H1 (cell line): ENCODE results near the gene MACROD2. TPM values are rescaled to one million over a fixed set of nuclear protein-coding genes. Genes with fewer than 3 reads are reported as not detected.

Source experiments
- CTCF ChIA-PET: fragments of 300-600 bp; sonication (Branson Sonifier 250); formaldehyde crosslinking; loops from one replicate; lab custom pipeline; 2021; ENCODE audit not compliant: partially characterized antibody; lab: Charles Lee
- POLR2A ChIA-PET: fragments of 300-600 bp; sonication (Branson Sonifier 250); formaldehyde crosslinking; loops from one replicate; lab custom pipeline; 2021; ENCODE audit warnings: inconsistent platforms; ENCODE audit not compliant: partially characterized antibody; lab: Charles Lee
- DNase-seq, 2 experiments: peaks; one replicate each; pipeline versions ENCODE4 v3.0.0 to v3.0.0-alpha.2; 2010 to 2022; ENCODE audit warnings: low spot score in 2 of 2, low read depth in 1 of 2, mixed read lengths in 1 of 2
- FAIRE-seq: peaks from 2 replicates; lab custom pipeline; 2011; peaks lifted over from hg19 to GRCh38; lab: Jason Lieb, UNC
- H2AFZ ChIP-seq: 2 replicates; pipeline ENCODE4 v1.8.1; 2012; ENCODE audit warnings: low read length, inconsistent platforms
- H2AK5ac ChIP-seq: 2 replicates; pipeline ENCODE4 v1.6.1; 2013; ENCODE audit warnings: low read depth, low read length
- H2BK120ac ChIP-seq: replicated peaks from 2 replicates; pipeline ENCODE3; 2013; ENCODE audit warnings: low read depth, low read length, inconsistent platforms
- H2BK12ac ChIP-seq: 2 replicates; pipeline ENCODE4 v1.6.1; 2013; ENCODE audit warnings: low read depth, low read length
- H2BK15ac ChIP-seq: 2 replicates; pipeline ENCODE4 v1.6.1; 2013; ENCODE audit warnings: low read length
- H2BK20ac ChIP-seq: 2 replicates; pipeline ENCODE4 v1.6.1; 2013; ENCODE audit warnings: low read length
- H2BK5ac ChIP-seq: 2 replicates; pipeline ENCODE4 v1.6.1; 2013; ENCODE audit warnings: low read depth, low read length
- H3K14ac ChIP-seq: 2 replicates; pipeline ENCODE4 v1.6.1; 2013; ENCODE audit warnings: inconsistent platforms; ENCODE audit not compliant: insufficient read length
- H3K18ac ChIP-seq: 2 replicates; pipeline ENCODE4 v1.6.1; 2013; ENCODE audit warnings: low read length; ENCODE audit errors: extremely low read depth
- H3K23ac ChIP-seq: 2 replicates; pipeline ENCODE4 v1.6.1; 2013; ENCODE audit warnings: inconsistent platforms; ENCODE audit not compliant: insufficient read length
- H3K23me2 ChIP-seq: 2 replicates; pipeline ENCODE4 v1.6.1; 2013; ENCODE audit warnings: low read depth, low read length
- H3K27ac ChIP-seq: 2 replicates; pipeline ENCODE4 v1.6.1; 2011; ENCODE audit warnings: low read depth, low read length, inconsistent platforms
- H3K27me3 ChIP-seq, 4 experiments: replicated peaks in 1 of 4; 1 replicate in 1 of 4; 2 replicates in 3 of 4; pipeline versions ENCODE4 v1.6.1 to v1.8.1; 2011 to 2013; ENCODE audit warnings: low read length in 3 of 4, mild to moderate bottlenecking in 3 of 4, inconsistent platforms in 2 of 4, mixed read lengths in 2 of 4, moderate library complexity in 1 of 4; ENCODE audit not compliant: control insufficient read depth in 3 of 4, insufficient read depth in 3 of 4; ENCODE audit errors: extremely low read depth in 1 of 4
- H3K36me3 ChIP-seq, 4 experiments: 2 replicates each; pipeline versions ENCODE4 v1.6.1 to v1.8.1; 2011 to 2013; ENCODE audit warnings: mild to moderate bottlenecking in 4 of 4, low read length in 3 of 4, moderate library complexity in 2 of 4, control low read depth in 1 of 4, inconsistent platforms in 1 of 4; ENCODE audit not compliant: insufficient read depth in 4 of 4, control insufficient read depth in 2 of 4
- H3K4ac ChIP-seq: replicated peaks from 2 replicates; pipeline ENCODE3; 2013; ENCODE audit warnings: low read length, low read depth, mixed read lengths, inconsistent platforms; ENCODE audit not compliant: insufficient read length
- H3K4me1 ChIP-seq, 4 experiments: replicated peaks in 1 of 4; 1 replicate in 1 of 4; 2 replicates in 3 of 4; pipeline versions ENCODE4 v1.6.1 to v1.8.1; 2011 to 2013; ENCODE audit warnings: low read length in 3 of 4, inconsistent platforms in 2 of 4, mixed read lengths in 1 of 4; ENCODE audit not compliant: insufficient read depth in 4 of 4, control insufficient read depth in 3 of 4
- H3K4me2 ChIP-seq, 2 experiments: 2 replicates each; pipeline versions ENCODE4 v1.6.1 to v1.8.1; 2011 to 2013; ENCODE audit warnings: low read depth in 2 of 2, low read length in 2 of 2, control low read depth in 1 of 2, inconsistent platforms in 1 of 2, mild to moderate bottlenecking in 1 of 2; ENCODE audit not compliant: insufficient read depth in 1 of 2
- H3K4me3 ChIP-seq, 4 experiments: fragments of 200-600, 300-600 bp in 1 of 4; sonication (generic), shearing (Covaris generic), sonication (Bioruptor Twin) in 1 of 4; 2 replicates each; pipeline versions ENCODE4 v1.5.1 to v1.8.1; 2011 to 2016; ENCODE audit warnings: low read length in 4 of 4, low read depth in 3 of 4, control low read depth in 2 of 4, inconsistent platforms in 2 of 4, mild to moderate bottlenecking in 2 of 4, mixed read lengths in 1 of 4, moderate library complexity in 1 of 4; ENCODE audit not compliant: insufficient read depth in 2 of 4; ENCODE audit errors: extremely low read depth in 1 of 4
- H3K56ac ChIP-seq: replicated peaks from 2 replicates; pipeline ENCODE3; 2013; ENCODE audit warnings: low read depth, mild to moderate bottlenecking, mixed read lengths, low read length, inconsistent platforms; ENCODE audit not compliant: insufficient read length
- H3K79me1 ChIP-seq: 2 replicates; pipeline ENCODE4 v1.6.1; 2013; ENCODE audit warnings: low read depth, low read length, control low read depth
- H3K79me2 ChIP-seq, 2 experiments: 2 replicates each; pipeline versions ENCODE4 v1.6.1 to v1.8.1; 2012 to 2013; ENCODE audit warnings: low read length in 2 of 2, mild to moderate bottlenecking in 2 of 2, inconsistent platforms in 1 of 2; ENCODE audit not compliant: insufficient read depth in 2 of 2, control insufficient read depth in 1 of 2
- H3K9ac ChIP-seq, 4 experiments: replicated peaks in 1 of 4; 1 replicate in 1 of 4; 2 replicates in 3 of 4; pipeline versions ENCODE4 v1.6.1 to v1.8.1; 2011 to 2013; ENCODE audit warnings: low read depth in 3 of 4, low read length in 3 of 4, control low read depth in 2 of 4, mild to moderate bottlenecking in 2 of 4, moderate library complexity in 2 of 4, inconsistent platforms in 1 of 4; ENCODE audit errors: extremely low read depth in 1 of 4
- H3K9me3 ChIP-seq, 2 experiments: 2 replicates each; pipeline versions ENCODE4 v1.6.1 to v1.8.1; 2012 to 2013; ENCODE audit warnings: mild to moderate bottlenecking in 2 of 2, moderate library complexity in 2 of 2, control low read depth in 1 of 2, inconsistent platforms in 1 of 2, low read depth in 1 of 2, low read length in 1 of 2, mixed read lengths in 1 of 2; ENCODE audit not compliant: insufficient read depth in 2 of 2
- H4K20me1 ChIP-seq, 2 experiments: replicated peaks in 1 of 2; 2 replicates each; pipeline versions ENCODE3 to v1.8.1; 2011 to 2013; ENCODE audit warnings: inconsistent platforms in 2 of 2, low read length in 2 of 2, mild to moderate bottlenecking in 1 of 2; ENCODE audit not compliant: insufficient read depth in 2 of 2, control insufficient read depth in 1 of 2
- H4K5ac ChIP-seq: 2 replicates; pipeline ENCODE4 v1.6.1; 2013; ENCODE audit warnings: low read length, low read depth, mixed read lengths, inconsistent platforms; ENCODE audit not compliant: insufficient read length
- H4K8ac ChIP-seq: 2 replicates; pipeline ENCODE4 v1.8.0; 2013; ENCODE audit warnings: mild to moderate bottlenecking, moderate library complexity, low read length, inconsistent platforms; ENCODE audit not compliant: insufficient read depth; ENCODE audit errors: extremely low read depth
- H4K91ac ChIP-seq: replicated peaks from 2 replicates; pipeline ENCODE3; 2013; ENCODE audit warnings: low read length, mixed read lengths, inconsistent platforms; ENCODE audit not compliant: insufficient read length
- CEBPB ChIP-seq: IDR thresholded peaks from 2 replicates; pipeline ENCODE4 v1.6.1; 2012; ENCODE audit warnings: low read depth, low read length
- EP300 ChIP-seq, 2 experiments: IDR thresholded peaks; 1 replicate in 1 of 2; 2 replicates in 1 of 2; pipeline ENCODE4 v1.6.1; 2011 to 2012; ENCODE audit warnings: low read depth in 2 of 2, low read length in 2 of 2, mild to moderate bottlenecking in 2 of 2, borderline replicate concordance in 1 of 2, inconsistent platforms in 1 of 2, moderate library complexity in 1 of 2
- KDM1A ChIP-seq: fragments of 200-600, 300-600 bp; sonication (generic); IDR thresholded peaks from 2 replicates; pipeline ENCODE4 v1.7.1; 2016; ENCODE audit warnings: mild to moderate bottlenecking, low read length, borderline replicate concordance
- PHF8 ChIP-seq: fragments of 200-600 bp; sonication (generic); conservative IDR thresholded peaks from 2 replicates; pipeline ENCODE4 v1.7.1; 2012; ENCODE audit warnings: low read depth, mild to moderate bottlenecking, inconsistent platforms, low read length, moderate library complexity
- POU5F1 ChIP-seq: IDR thresholded peaks from 2 replicates; pipeline ENCODE4 v1.6.1; 2011; ENCODE audit warnings: low read depth, mild to moderate bottlenecking, low read length, moderate library complexity
- RXRA ChIP-seq: IDR thresholded peaks from 2 replicates; pipeline ENCODE4 v1.6.1; 2011; ENCODE audit warnings: low read depth, mild to moderate bottlenecking, low read length, moderate library complexity; ENCODE audit not compliant: insufficient read depth
- SIN3A ChIP-seq, 2 experiments: IDR thresholded peaks in 1 of 2; conservative IDR thresholded peaks in 1 of 2; 2 replicates each; pipeline ENCODE4 v1.6.1; 2011 to 2012; ENCODE audit warnings: low read length in 2 of 2, improper control_type of control experiment in 1 of 2, low read depth in 1 of 2, mild to moderate bottlenecking in 1 of 2
- SP2 ChIP-seq: IDR thresholded peaks from 2 replicates; pipeline ENCODE4 v1.6.1; 2012; ENCODE audit warnings: mild to moderate bottlenecking, low read length, inconsistent platforms
- TEAD4 ChIP-seq: IDR thresholded peaks from 2 replicates; pipeline ENCODE4 v1.6.1; 2012; ENCODE audit warnings: low read depth, low read length, inconsistent platforms, mixed read lengths
- whole genome bisulfite sequencing, 2 experiments: shearing (Covaris generic) in 1 of 2; methylation state at CpG; one replicate each; pipeline versions ENCODE4 v1.1.6 to v1.1.7; 2013 to 2015; ENCODE audit warnings: low lambda C conversion rate in 2 of 2, mixed read lengths in 2 of 2, inconsistent platforms in 1 of 2, low coverage in 1 of 2, missing lambda C conversion rate in 1 of 2; ENCODE audit not compliant: insufficient replicate concordance in 2 of 2, insufficient coverage in 1 of 2, insufficient read length in 1 of 2; ENCODE audit errors: extremely low coverage in 1 of 2, missing lambda C conversion rate in 1 of 2; 5-methylcytosine and 5-hydroxymethylcytosine counted together
- polyA plus RNA-seq, 7 experiments: library from polyadenylated mRNA; depleted of rRNA in 3 of 7; stranded (reverse) in 5 of 7; unstranded in 2 of 7; fragments of >200 nt in 5 of 7; fragments of 200-250 nt in 2 of 7; gene quantifications; 1 replicate in 5 of 7; 2 replicates in 1 of 7; 4 replicates in 1 of 7; pipeline versions ENCODE4 v1.2.1 to v1.2.3, GENCODE V29; 2011 to 2013; ENCODE audit warnings: missing spikeins in 2 of 7, mixed read lengths in 2 of 7
- total RNA-seq: library from RNA; stranded (reverse); fragmentation: NEBNext Ultra II Directional; extraction: Animal tissue kit (Norgen Biotek cat#: 25700); gene quantifications from 2 replicates; pipeline ENCODE4 v1.2.1, GENCODE V29; 2021

Gene MACROD2
- total and polyA plus RNA-seq, 2 of the 8 experiments (the other 6 are each of a cell fraction or from before 2014, with no cell fraction given): 0.70 to 3.9 TPM

DNA sequence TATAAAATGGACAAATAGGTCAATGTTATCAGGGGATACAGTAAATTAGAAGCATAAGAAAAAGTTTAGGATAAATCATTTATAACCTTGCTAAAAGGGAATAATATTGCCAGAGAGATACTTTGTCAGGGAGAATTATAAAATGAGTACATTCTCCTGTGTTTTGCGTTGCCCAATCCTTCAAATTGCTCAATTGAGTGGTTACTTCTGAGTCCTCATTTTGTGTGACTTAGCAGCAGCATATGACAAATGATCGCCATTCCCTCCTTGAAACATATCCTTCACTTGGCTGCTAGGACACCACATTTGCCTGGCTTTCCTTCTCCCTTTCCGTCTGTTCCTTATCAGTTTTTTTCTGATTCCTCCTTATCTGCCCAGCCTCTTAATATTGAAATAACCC is 448.8 kb downstream of the MACROD2 start:
- Histone ChIP-seq H3K9ac (no peak overlapping the region), H3K27me3 (no peaks in the 10 kb centered on the region), H3K56ac (no peak overlapping the region), H3K18ac (no peak overlapping the region), H3K4me3 (no peak overlapping the region)
- TF ChIP-seq EP300 (IDR thresholded peaks at IDR 0.05; ENCODE audit: borderline replicate concordance in 1 of 2, low read depth in 2 of 2, low read length in 2 of 2) (no peak), SP2 (no peak), RXRA (no peak), SIN3A (conservative IDR thresholded peaks at IDR 0.05 in 1 of 2, IDR thresholded peaks at IDR 0.05 in 1 of 2; ENCODE audit: low read depth in 1 of 2, low read length in 2 of 2) (no peak), PHF8 (no peak), TEAD4 (no peak), CEBPB (no peak), KDM1A (no peak), POU5F1 (no peak)
- TF ChIP-seq, all 59 proteins: peak for 0
- Histone ChIP-seq H3K4me1 (peaks cover 0 to 3% (median 0%) of the 10 kb centered on the region in 4 experiments; a peak in 1 of 7 replicates), H3K27ac (no peak overlapping the region), H3K23ac (no peak overlapping the region), H2BK20ac (no peak overlapping the region), H3K4me2 (no peak overlapping the region), H2AFZ (no peak overlapping the region), H2BK120ac (no peak overlapping the region), H2BK5ac (no peak overlapping the region), H2BK12ac (no peak overlapping the region), H2BK15ac (no peak overlapping the region), H3K36me3 (no peaks in the 10 kb centered on the region), H3K4ac (no peak overlapping the region), H4K5ac (no peak overlapping the region), H3K9me3 (0 out of 4 replicates have a peak, but pooled peaks cover 0 to under 1% of the 10 kb centered on the region in 2 experiments), H3K14ac (no peak overlapping the region), H4K20me1 (no peaks in the 10 kb centered on the region), H3K79me2 (no peaks in the 10 kb centered on the region), H4K91ac (no peak overlapping the region), H2AK5ac (no peak overlapping the region), H3K79me1 (no peaks in the 10 kb centered on the region), H3K23me2 (no peaks in the 10 kb centered on the region), H4K8ac (no peak overlapping the region)
- no peak for DNase-seq
- ChIA-PET POLR2A (no interaction called here), CTCF (no interaction called here)
- 99% methylated on average over 3 of the region's 3 CpGs; no CpG with 5 or more reads in 1 of the 2 experiments for WGBS, 2 experiments
- no peak for FAIRE-seq
